Endothelial cell of umbilical vein (primary cell): ENCODE results near the gene ATG14.

Experiments
- FOS ChIP-seq: IDR thresholded peaks from 2 replicates; pipeline ENCODE4 v1.6.1; 2011; ENCODE audit warnings: mild to moderate bottlenecking, low read length, moderate library complexity, borderline replicate concordance; ENCODE audit not compliant: insufficient read depth
- POLR2A ChIP-seq: IDR thresholded peaks from 2 replicates; pipeline ENCODE4 v1.6.1; 2012; ENCODE audit warnings: low read depth, mild to moderate bottlenecking, control low read depth, low read length
- TF ChIP-seq, protein P1 (sequence below), 2 donors: IDR thresholded peaks; 1 replicate in 1 of 2; 2 replicates in 1 of 2; pipeline ENCODE4 v1.5.1; 2011; ENCODE audit warnings: low read length in 2 of 2, mild to moderate bottlenecking in 2 of 2, moderate library complexity in 2 of 2, control low read depth in 1 of 2, inconsistent platforms in 1 of 2, low read depth in 1 of 2; ENCODE audit not compliant: insufficient read depth in 1 of 2; ENCODE audit errors: extremely low read depth in 1 of 2
- TF ChIP-seq, protein P2 (sequence below): IDR thresholded peaks from 2 replicates; pipeline ENCODE4 v1.6.1; 2011; ENCODE audit not compliant: insufficient read depth, insufficient read length

GRCh38 chr14:55450124-55450523 lies 38.5 kb upstream of the ATG14 start:
- TF ChIP-seq, protein P1, sequence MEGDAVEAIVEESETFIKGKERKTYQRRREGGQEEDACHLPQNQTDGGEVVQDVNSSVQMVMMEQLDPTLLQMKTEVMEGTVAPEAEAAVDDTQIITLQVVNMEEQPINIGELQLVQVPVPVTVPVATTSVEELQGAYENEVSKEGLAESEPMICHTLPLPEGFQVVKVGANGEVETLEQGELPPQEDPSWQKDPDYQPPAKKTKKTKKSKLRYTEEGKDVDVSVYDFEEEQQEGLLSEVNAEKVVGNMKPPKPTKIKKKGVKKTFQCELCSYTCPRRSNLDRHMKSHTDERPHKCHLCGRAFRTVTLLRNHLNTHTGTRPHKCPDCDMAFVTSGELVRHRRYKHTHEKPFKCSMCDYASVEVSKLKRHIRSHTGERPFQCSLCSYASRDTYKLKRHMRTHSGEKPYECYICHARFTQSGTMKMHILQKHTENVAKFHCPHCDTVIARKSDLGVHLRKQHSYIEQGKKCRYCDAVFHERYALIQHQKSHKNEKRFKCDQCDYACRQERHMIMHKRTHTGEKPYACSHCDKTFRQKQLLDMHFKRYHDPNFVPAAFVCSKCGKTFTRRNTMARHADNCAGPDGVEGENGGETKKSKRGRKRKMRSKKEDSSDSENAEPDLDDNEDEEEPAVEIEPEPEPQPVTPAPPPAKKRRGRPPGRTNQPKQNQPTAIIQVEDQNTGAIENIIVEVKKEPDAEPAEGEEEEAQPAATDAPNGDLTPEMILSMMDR (IDR thresholded peaks at IDR 0.05; ENCODE audit: extremely low read depth in 1 of 2, insufficient read depth in 1 of 2, low read depth in 1 of 2, low read length in 2 of 2) = no peak
- TF ChIP-seq FOS (no peak), POLR2A (no peak)
- TF ChIP-seq, protein P2, sequence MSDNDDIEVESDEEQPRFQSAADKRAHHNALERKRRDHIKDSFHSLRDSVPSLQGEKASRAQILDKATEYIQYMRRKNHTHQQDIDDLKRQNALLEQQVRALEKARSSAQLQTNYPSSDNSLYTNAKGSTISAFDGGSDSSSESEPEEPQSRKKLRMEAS = no peak
